GM23338 (cell line): ENCODE measurements around the gene ATP10A. TPM values are rescaled to one million over a fixed set of nuclear protein-coding genes. Genes with fewer than 3 reads are reported as not detected.

Source experiments
- ATAC-seq: fragments of 200-7000 bp; cut with Tn5 transposase; 3 replicates; pipeline ENCODE4 v1.9.1; 2020
- DNase-seq: peaks from one replicate; pipeline ENCODE4 v3.0.0-alpha.2; 2015; ENCODE audit warnings: low spot score
- H2AFZ ChIP-seq: fragments of 200-600 bp; sonication (generic); 2 replicates; pipeline ENCODE4 v1.8.0; 2016; ENCODE audit warnings: antibody characterized with exemption, mild to moderate bottlenecking, moderate library complexity
- H3F3A ChIP-seq: fragments of 200-600 bp; sonication (generic); replicated peaks from 2 replicates; pipeline ENCODE4 v1.8.0; 2017; ENCODE audit warnings: antibody characterized with exemption, mixed run types, low read depth
- H3K27ac ChIP-seq: fragments of 200-600 bp; sonication (generic); 2 replicates; pipeline ENCODE4 v1.6.1; 2016; ENCODE audit warnings: low read depth
- H3K27me3 ChIP-seq: fragments of 200-600 bp; sonication (generic); 2 replicates; pipeline ENCODE4 v1.8.0; 2016; ENCODE audit warnings: mild to moderate bottlenecking, mixed run types, moderate library complexity; ENCODE audit not compliant: insufficient read depth
- H3K36me3 ChIP-seq: fragments of 200-600 bp; sonication (generic); 2 replicates; pipeline ENCODE4 v1.8.0; 2016; ENCODE audit warnings: mild to moderate bottlenecking; ENCODE audit not compliant: insufficient read depth
- H3K4me1 ChIP-seq: fragments of 200-600 bp; sonication (generic); 2 replicates; pipeline ENCODE4 v1.8.0; 2016; ENCODE audit warnings: mild to moderate bottlenecking, moderate library complexity; ENCODE audit not compliant: insufficient read depth
- H3K4me2 ChIP-seq: fragments of 200-600 bp; sonication (generic); 2 replicates; pipeline ENCODE4 v1.7.1; 2017; ENCODE audit warnings: mixed run types
- H3K4me3 ChIP-seq: fragments of 200-600 bp; sonication (generic); 2 replicates; pipeline ENCODE4 v1.6.1; 2016; ENCODE audit warnings: mixed run types
- H3K79me2 ChIP-seq: fragments of 200-600 bp; sonication (generic); replicated peaks from 2 replicates; pipeline ENCODE4 v1.8.0; 2017; ENCODE audit warnings: mild to moderate bottlenecking; ENCODE audit not compliant: insufficient read depth
- H3K9me2 ChIP-seq: fragments of 200-600 bp; sonication (generic); 2 replicates; pipeline ENCODE4 v1.8.0; 2017; ENCODE audit not compliant: insufficient read depth
- H4K20me1 ChIP-seq: fragments of 200-600 bp; sonication (generic); replicated peaks from 2 replicates; pipeline ENCODE4 v1.8.0; 2017; ENCODE audit warnings: mild to moderate bottlenecking; ENCODE audit not compliant: insufficient read depth
- H3K27ac Mint-ChIP-seq: 2 replicates; pipeline ENCODE4 v1.8.0; 2020; ENCODE audit warnings: inconsistent platforms, mild to moderate bottlenecking, moderate library complexity, mixed read lengths
- H3K27me3 Mint-ChIP-seq: 3 replicates; pipeline ENCODE4 v1.8.0; 2022; ENCODE audit warnings: low read depth, mild to moderate bottlenecking, moderate library complexity, mixed read lengths, inconsistent platforms; ENCODE audit not compliant: insufficient read depth, poor library complexity
- H3K36me3 Mint-ChIP-seq: 3 replicates; pipeline ENCODE4 v1.8.0; 2021; ENCODE audit warnings: low read depth, mild to moderate bottlenecking, inconsistent platforms, moderate library complexity, mixed read lengths
- H3K4me1 Mint-ChIP-seq: 3 replicates; pipeline ENCODE4 v1.8.0; 2020; ENCODE audit warnings: mild to moderate bottlenecking, inconsistent platforms, mixed read lengths
- H3K4me3 Mint-ChIP-seq: 3 replicates; pipeline ENCODE4 v1.8.0; 2021; ENCODE audit warnings: moderate library complexity, mild to moderate bottlenecking, inconsistent platforms, mixed read lengths
- H3K9me3 Mint-ChIP-seq: 3 replicates; pipeline ENCODE4 v1.8.0; 2020; ENCODE audit warnings: moderate library complexity, mild to moderate bottlenecking, inconsistent platforms, mixed read lengths
- CREB1 ChIP-seq: fragments of 250-450 bp; sonication (Bioruptor Pico); IDR thresholded peaks from 2 replicates; pipeline ENCODE4 v1.5.0; 2020; ENCODE audit warnings: low read depth, mild to moderate bottlenecking, moderate library complexity
- EZH2 ChIP-seq: fragments of 200-600 bp; sonication (generic); IDR thresholded peaks from one replicate; pipeline ENCODE4 v1.8.0; 2017; ENCODE audit warnings: antibody characterized with exemption, mild to moderate bottlenecking, low read depth; ENCODE audit not compliant: unreplicated experiment
- EZH2phosphoT487 ChIP-seq: fragments of 200-600 bp; sonication (generic); IDR thresholded peaks from one replicate; pipeline ENCODE4 v1.8.1; 2018; ENCODE audit warnings: antibody characterized with exemption; ENCODE audit not compliant: unreplicated experiment
- JUNB ChIP-seq: IDR thresholded peaks from one replicate; pipeline ENCODE4 v1.6.1; 2016; ENCODE audit warnings: antibody characterized with exemption; ENCODE audit not compliant: unreplicated experiment
- NANOG ChIP-seq: IDR thresholded peaks from 2 replicates; pipeline ENCODE4 v1.6.1; 2016; ENCODE audit warnings: antibody characterized with exemption, borderline replicate concordance
- POLR2AphosphoS5 ChIP-seq: IDR thresholded peaks from 2 replicates; pipeline ENCODE4 v1.6.1; 2016; ENCODE audit warnings: antibody characterized with exemption, low read depth
- STAT1 ChIP-seq: IDR thresholded peaks from one replicate; pipeline ENCODE4 v1.6.1; 2016; ENCODE audit warnings: antibody characterized with exemption; ENCODE audit not compliant: unreplicated experiment
- ZNF114 ChIP-seq: fragments of 250-450 bp; sonication (Bioruptor Pico); IDR thresholded peaks from 2 replicates; pipeline ENCODE4 v1.5.0; 2020; ENCODE audit warnings: mild to moderate bottlenecking, moderate library complexity
- ZNF331 ChIP-seq: fragments of 250-450 bp; sonication (Bioruptor Pico); IDR thresholded peaks from 2 replicates; pipeline ENCODE4 v1.5.0; 2020; ENCODE audit warnings: low read depth, mild to moderate bottlenecking, moderate library complexity
- polyA plus RNA-seq: library from polyadenylated mRNA; unstranded; fragments of >200 nt; fragmentation: Nextera tagmentation; extraction: Ambion mirVana; gene quantifications from 2 replicates; pipeline ENCODE4 v1.2.1, GENCODE V29; 2016
- total RNA-seq: library from RNA; depleted of rRNA; stranded (reverse); fragments of >200 nt; shearing (Covaris generic); gene quantifications from 2 replicates; pipeline ENCODE4 v1.2.3, GENCODE V29; 2014
- TF ChIP-seq, protein P1 (sequence below): IDR thresholded peaks from 2 replicates; pipeline ENCODE4 v1.6.1; 2016; ENCODE audit warnings: antibody characterized with exemption
- TF ChIP-seq, protein P2 (sequence below), 2 experiments: fragments of 200-600 bp in 1 of 2; sonication (generic) in 1 of 2; conservative IDR thresholded peaks; 2 replicates each; pipeline versions ENCODE4 v1.5.1 to v1.6.1; 2016 to 2017; ENCODE audit warnings: antibody characterized with exemption in 2 of 2, low read depth in 2 of 2, mild to moderate bottlenecking in 2 of 2, moderate library complexity in 1 of 2
- TF ChIP-seq, protein P3 (sequence below): IDR thresholded peaks from one replicate; pipeline ENCODE4 v1.6.1; 2018; ENCODE audit warnings: antibody characterized with exemption; ENCODE audit not compliant: unreplicated experiment

Gene ATP10A
- total and polyA plus RNA-seq, 2 experiments from 2014 or later, result 0.36 to 5.6 TPM

DNA sequence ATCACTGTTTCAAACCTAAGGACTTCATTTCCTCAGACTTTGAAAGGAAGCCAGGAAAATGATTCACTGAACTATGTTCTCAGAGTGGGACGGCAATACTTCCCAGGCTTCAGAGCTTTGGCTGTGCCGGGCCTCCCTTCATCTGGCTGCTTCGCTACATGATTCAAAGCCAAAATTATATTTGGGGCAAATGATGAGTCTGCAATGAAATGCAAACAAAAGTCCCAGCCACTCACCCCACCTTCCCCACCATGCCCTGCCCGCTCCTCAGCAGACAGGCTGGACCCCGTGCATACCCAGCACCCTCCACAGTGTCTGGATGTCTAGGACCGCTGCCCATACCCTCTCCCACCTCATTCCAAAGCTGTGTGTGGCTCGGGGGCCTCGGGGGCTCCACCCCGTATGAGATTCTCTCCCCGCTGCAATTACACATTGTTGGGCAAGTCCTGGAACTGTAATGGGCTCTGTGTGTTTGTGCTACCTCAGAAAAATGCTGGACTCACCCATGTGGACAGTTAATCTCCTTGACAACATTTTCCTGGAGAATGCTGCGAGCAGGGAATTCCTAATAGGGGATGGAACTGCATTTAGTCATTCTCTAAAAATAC lies 32.2 kb downstream of the ATP10A start:
- Histone ChIP-seq H3K4me2 (no peak overlapping the region), H4K20me1 (no peaks in the 10 kb centered on the region), H3K36me3 (no peaks in the 10 kb centered on the region), H3K27me3 (no peaks in the 10 kb centered on the region), H3K27ac (no peak overlapping the region), H3F3A (no peaks in the 10 kb centered on the region), H3K4me3 (no peak overlapping the region), H3K4me1 (no peaks in the 10 kb centered on the region), H3K9me2 (no peaks in the 10 kb centered on the region; the same call in 1 of the 2 replicates), H2AFZ (no peak overlapping the region), H3K79me2 (no peaks in the 10 kb centered on the region)
- no peak for ATAC-seq
- Mint-ChIP-seq H3K27me3 (peaks cover 8% of the 10 kb centered on the region), H3K4me3 (no peak overlapping the region), H3K36me3 (no peaks in the 10 kb centered on the region), H3K27ac (no peak overlapping the region), H3K9me3 (no peaks in the 10 kb centered on the region; the same call in 2 of the 3 replicates), H3K4me1 (peaks cover 8% of the 10 kb centered on the region)
- TF ChIP-seq STAT1 (no peak), EZH2 (no peak), JUNB (no peak), ZNF114 (CRISPR knock-in tag) (no peak), NANOG (no peak), ZNF331 (CRISPR knock-in tag) (no peak), POLR2AphosphoS5 (no peak)
- no peak for DNase-seq

DNA sequence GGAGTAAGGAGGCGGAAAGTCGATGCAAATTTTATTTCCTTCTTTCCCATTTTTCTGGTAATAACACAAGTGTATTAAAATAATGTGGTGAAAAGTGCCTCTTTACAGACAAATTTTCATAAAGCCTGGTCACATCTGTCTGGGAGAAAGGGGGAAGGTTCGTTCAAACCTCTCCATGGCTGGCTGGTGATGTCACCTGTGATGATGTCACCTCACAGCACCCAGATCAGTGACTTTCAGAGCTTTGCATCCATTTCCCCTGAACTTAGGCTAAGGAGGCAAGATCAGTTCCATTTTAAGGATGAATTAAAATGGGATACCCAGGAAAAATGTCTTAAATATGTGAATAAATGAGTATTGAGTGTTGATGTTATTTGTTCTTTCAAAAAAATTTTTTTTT lies 34.1 kb downstream of the ATP10A start:
- H3K4me1 ChIP-seq, result no peaks in the 10 kb centered on the region
- TF ChIP-seq NANOG, result no peak
- TF ChIP-seq, protein P1, sequence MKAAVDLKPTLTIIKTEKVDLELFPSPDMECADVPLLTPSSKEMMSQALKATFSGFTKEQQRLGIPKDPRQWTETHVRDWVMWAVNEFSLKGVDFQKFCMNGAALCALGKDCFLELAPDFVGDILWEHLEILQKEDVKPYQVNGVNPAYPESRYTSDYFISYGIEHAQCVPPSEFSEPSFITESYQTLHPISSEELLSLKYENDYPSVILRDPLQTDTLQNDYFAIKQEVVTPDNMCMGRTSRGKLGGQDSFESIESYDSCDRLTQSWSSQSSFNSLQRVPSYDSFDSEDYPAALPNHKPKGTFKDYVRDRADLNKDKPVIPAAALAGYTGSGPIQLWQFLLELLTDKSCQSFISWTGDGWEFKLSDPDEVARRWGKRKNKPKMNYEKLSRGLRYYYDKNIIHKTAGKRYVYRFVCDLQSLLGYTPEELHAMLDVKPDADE, result no peak
- no peak for TF ChIP-seq STAT1
- no peak for TF ChIP-seq ZNF331 (CRISPR knock-in tag)
- TF ChIP-seq, protein P2, sequence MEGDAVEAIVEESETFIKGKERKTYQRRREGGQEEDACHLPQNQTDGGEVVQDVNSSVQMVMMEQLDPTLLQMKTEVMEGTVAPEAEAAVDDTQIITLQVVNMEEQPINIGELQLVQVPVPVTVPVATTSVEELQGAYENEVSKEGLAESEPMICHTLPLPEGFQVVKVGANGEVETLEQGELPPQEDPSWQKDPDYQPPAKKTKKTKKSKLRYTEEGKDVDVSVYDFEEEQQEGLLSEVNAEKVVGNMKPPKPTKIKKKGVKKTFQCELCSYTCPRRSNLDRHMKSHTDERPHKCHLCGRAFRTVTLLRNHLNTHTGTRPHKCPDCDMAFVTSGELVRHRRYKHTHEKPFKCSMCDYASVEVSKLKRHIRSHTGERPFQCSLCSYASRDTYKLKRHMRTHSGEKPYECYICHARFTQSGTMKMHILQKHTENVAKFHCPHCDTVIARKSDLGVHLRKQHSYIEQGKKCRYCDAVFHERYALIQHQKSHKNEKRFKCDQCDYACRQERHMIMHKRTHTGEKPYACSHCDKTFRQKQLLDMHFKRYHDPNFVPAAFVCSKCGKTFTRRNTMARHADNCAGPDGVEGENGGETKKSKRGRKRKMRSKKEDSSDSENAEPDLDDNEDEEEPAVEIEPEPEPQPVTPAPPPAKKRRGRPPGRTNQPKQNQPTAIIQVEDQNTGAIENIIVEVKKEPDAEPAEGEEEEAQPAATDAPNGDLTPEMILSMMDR (conservative IDR thresholded peaks at IDR 0.05; ENCODE audit: low read depth in 2 of 2), result no peak
- TF ChIP-seq ZNF114 (CRISPR knock-in tag), result no peak
- no peak for TF ChIP-seq EZH2phosphoT487
- no peak for TF ChIP-seq CREB1 (CRISPR knock-in tag)
- no peak for TF ChIP-seq EZH2
- TF ChIP-seq, protein P3, sequence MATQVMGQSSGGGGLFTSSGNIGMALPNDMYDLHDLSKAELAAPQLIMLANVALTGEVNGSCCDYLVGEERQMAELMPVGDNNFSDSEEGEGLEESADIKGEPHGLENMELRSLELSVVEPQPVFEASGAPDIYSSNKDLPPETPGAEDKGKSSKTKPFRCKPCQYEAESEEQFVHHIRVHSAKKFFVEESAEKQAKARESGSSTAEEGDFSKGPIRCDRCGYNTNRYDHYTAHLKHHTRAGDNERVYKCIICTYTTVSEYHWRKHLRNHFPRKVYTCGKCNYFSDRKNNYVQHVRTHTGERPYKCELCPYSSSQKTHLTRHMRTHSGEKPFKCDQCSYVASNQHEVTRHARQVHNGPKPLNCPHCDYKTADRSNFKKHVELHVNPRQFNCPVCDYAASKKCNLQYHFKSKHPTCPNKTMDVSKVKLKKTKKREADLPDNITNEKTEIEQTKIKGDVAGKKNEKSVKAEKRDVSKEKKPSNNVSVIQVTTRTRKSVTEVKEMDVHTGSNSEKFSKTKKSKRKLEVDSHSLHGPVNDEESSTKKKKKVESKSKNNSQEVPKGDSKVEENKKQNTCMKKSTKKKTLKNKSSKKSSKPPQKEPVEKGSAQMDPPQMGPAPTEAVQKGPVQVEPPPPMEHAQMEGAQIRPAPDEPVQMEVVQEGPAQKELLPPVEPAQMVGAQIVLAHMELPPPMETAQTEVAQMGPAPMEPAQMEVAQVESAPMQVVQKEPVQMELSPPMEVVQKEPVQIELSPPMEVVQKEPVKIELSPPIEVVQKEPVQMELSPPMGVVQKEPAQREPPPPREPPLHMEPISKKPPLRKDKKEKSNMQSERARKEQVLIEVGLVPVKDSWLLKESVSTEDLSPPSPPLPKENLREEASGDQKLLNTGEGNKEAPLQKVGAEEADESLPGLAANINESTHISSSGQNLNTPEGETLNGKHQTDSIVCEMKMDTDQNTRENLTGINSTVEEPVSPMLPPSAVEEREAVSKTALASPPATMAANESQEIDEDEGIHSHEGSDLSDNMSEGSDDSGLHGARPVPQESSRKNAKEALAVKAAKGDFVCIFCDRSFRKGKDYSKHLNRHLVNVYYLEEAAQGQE, result no peak
- TF ChIP-seq JUNB, result no peak

More for the DNA sequence above, 34.1 kb downstream of the ATP10A start:
- H3K27me3 Mint-ChIP-seq, result peaks cover 8% of the 10 kb centered on the region
- H3K4me2 ChIP-seq, result no peak overlapping the region
- no peak overlapping the region for H3K27ac ChIP-seq
- H3K36me3 ChIP-seq, result no peaks in the 10 kb centered on the region
- H3K4me1 Mint-ChIP-seq, result peaks cover 8% of the 10 kb centered on the region
- H3K4me3 Mint-ChIP-seq, result no peak overlapping the region
- no peaks in the 10 kb centered on the region; the same call in 2 of the 3 replicates for H3K9me3 Mint-ChIP-seq
- H3K36me3 Mint-ChIP-seq, result no peaks in the 10 kb centered on the region
- ATAC-seq, result no peak
- H3F3A ChIP-seq, result no peaks in the 10 kb centered on the region
- no peak overlapping the region for H3K27ac Mint-ChIP-seq
- DNase-seq, result no peak
- no peaks in the 10 kb centered on the region for H4K20me1 ChIP-seq
- no peak overlapping the region for H3K4me3 ChIP-seq
- H3K9me2 ChIP-seq, result peaks cover 5% of the 10 kb centered on the region; the same call in 1 of the 2 replicates
- H2AFZ ChIP-seq, result no peak overlapping the region
- H3K27me3 ChIP-seq, result no peaks in the 10 kb centered on the region
- H3K79me2 ChIP-seq, result no peaks in the 10 kb centered on the region
